Measurements from ENCODE around the gene FGF4.
A peak's percentile ranks its signal among the peaks of the same experiment; 100 is the strongest.

Gene FGF4

GRCh38 chr11:69775163-69775755 lies at the start of gene FGF4:
FGF4 (minus strand) TSS chr11:69775341; CDS start chr11:69775084, 257 bp downstream.
- H3K4me1 Mint-ChIP-seq: peaks cover 19% of the 10 kb centered on the region

DNA sequence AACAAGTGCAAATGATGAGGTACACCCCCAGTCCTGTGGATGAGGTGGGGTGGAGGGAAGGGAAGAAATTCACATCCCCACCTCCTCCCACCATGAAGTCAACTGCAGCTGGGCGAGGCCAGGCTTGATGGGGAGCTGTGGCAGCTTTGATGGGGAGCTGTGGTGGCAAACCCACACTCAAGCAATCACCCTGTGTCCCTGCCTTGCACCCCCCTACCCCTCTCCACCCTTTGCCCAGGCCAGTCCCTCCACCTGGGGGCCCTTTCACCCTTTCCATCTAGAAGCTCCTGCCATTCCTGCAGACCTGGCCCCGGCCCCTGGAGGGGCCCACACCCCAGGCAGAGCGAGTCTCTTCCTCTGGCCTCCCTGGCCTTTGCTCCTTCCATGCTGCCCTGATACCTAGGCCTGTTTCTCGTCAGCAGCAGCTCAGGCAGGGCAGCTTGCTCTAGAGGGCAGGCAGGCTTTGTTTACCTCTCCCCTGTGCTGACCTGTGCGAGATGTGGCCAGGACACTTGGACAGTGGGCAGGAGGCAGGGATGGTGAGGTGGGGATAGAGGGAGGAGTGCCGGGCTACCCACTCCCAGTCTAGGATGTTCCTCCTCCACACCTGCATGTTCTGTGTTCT lies 48.6 kb upstream of the FGF4 start:
- TF ChIP-seq, protein P1, sequence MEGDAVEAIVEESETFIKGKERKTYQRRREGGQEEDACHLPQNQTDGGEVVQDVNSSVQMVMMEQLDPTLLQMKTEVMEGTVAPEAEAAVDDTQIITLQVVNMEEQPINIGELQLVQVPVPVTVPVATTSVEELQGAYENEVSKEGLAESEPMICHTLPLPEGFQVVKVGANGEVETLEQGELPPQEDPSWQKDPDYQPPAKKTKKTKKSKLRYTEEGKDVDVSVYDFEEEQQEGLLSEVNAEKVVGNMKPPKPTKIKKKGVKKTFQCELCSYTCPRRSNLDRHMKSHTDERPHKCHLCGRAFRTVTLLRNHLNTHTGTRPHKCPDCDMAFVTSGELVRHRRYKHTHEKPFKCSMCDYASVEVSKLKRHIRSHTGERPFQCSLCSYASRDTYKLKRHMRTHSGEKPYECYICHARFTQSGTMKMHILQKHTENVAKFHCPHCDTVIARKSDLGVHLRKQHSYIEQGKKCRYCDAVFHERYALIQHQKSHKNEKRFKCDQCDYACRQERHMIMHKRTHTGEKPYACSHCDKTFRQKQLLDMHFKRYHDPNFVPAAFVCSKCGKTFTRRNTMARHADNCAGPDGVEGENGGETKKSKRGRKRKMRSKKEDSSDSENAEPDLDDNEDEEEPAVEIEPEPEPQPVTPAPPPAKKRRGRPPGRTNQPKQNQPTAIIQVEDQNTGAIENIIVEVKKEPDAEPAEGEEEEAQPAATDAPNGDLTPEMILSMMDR (IDR thresholded peaks at IDR 0.05; ENCODE audit: unreplicated experiment in 3 of 3): no peak
- H3K27me3 Mint-ChIP-seq (ENCODE audit: low read depth): peaks cover 85% of the 10 kb centered on the region
- H3K4me3 Mint-ChIP-seq: no peak overlapping the region
- H3K4me1 Mint-ChIP-seq: no peaks in the 10 kb centered on the region
- peaks cover 5% of the 10 kb centered on the region for H3K9me3 Mint-ChIP-seq
- H3K27ac Mint-ChIP-seq: no peak overlapping the region
- no peaks in the 10 kb centered on the region for H3K36me3 Mint-ChIP-seq (ENCODE audit: low read depth)

More at GRCh38 chr11:69775163-69775755, at the start of gene FGF4:
- TF ChIP-seq, protein P1 (IDR thresholded peaks at IDR 0.05; ENCODE audit: unreplicated experiment in 3 of 3): no peak
- no peaks in the 10 kb centered on the region for H3K36me3 Mint-ChIP-seq (ENCODE audit: low read depth)
- peak within 1 kb of the TSS in 2 of 3 experiments; percentile 59 to 67 for H3K4me3 Mint-ChIP-seq
- no peak within 1 kb of the TSS for H3K27ac Mint-ChIP-seq
- peaks cover 77% of the 10 kb centered on the region for H3K27me3 Mint-ChIP-seq (ENCODE audit: low read depth)
- no peaks in the 10 kb centered on the region for H3K9me3 Mint-ChIP-seq

DNA sequence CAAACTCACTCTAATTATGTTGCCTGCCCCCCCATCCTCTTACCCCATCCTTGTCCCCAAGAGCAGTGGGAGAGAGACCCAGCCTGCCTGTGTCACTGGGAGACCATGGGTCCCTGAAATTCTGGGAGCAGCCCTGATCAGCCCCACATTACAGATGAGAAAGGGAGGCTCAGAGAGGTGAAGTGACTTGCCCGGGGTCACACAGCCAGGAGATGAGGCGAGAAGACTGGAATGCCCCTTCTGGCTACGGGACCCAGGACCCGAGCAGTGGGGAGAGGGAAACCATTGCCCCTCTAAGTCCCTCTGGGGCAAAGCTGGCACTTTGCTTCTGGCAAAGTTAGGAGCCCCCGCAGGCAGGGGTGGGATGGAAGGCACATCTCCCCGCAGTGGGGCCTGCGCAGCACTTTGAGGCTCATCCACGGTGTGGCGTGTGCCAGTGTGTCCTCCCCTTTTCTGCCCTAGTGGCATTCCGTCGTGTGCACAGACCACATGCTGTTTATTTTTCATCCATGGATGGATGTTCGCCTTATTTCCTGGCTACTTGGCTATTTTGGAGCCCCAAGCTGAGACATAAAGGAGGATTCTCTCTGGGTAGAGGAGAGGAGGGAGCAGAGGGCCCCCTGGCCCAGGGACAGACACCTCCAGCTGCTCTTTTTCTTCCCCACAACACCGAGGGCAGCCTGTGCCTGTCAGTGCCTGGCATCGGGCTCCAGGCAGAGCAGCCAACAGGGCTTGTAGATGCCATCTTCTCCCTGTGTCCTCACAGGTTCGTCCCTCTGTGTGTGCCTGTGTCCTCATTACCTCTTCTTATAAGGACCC lies 47.7 kb upstream of the FGF4 start:
- H3K27ac Mint-ChIP-seq: no peak overlapping the region
- H3K9me3 Mint-ChIP-seq: peaks cover 5% of the 10 kb centered on the region
- TF ChIP-seq, protein P1 (IDR thresholded peaks at IDR 0.05; ENCODE audit: unreplicated experiment in 3 of 3): no peak

DNA sequence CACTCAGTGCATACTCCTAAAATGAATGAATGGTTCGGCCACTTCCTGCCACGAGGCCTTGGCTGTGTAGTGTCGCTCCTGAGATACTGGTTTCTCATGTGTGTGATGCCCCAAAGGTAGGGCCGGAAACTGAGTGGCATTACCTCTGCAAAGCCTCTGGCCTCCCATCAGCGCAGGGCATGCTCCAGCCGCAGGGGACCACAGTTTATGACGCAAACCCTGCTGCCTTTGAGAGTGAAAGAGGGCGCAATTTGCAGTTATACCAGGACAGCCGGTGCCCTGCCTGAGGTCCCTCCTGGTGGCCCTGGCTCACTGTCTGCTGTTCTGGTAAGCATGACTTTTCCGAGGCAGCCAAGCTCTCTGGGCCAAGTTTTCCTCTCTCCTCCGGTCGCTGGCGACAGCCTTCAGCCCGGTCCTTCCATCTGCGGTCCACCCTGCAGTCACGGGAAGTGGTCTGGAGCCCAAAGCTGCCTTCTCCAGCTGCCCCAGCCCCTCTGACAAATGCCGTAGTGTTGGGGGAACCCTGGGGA lies 46.4 kb upstream of the FGF4 start:
- Mint-ChIP-seq H3K4me1 (no peaks in the 10 kb centered on the region), H3K4me3 (no peak overlapping the region), H3K27me3 (ENCODE audit: low read depth) (peaks cover 91% of the 10 kb centered on the region), H3K27ac (no peak overlapping the region), H3K9me3 (peaks cover 4% of the 10 kb centered on the region), H3K36me3 (ENCODE audit: low read depth) (no peaks in the 10 kb centered on the region)
- TF ChIP-seq, protein P1 (IDR thresholded peaks at IDR 0.05; ENCODE audit: unreplicated experiment in 3 of 3): no peak

More for the DNA sequence above, 47.7 kb upstream of the FGF4 start:
- Mint-ChIP-seq H3K27me3 (ENCODE audit: low read depth) (peaks cover 83% of the 10 kb centered on the region), H3K36me3 (ENCODE audit: low read depth) (no peaks in the 10 kb centered on the region), H3K4me3 (no peak overlapping the region), H3K4me1 (no peaks in the 10 kb centered on the region)

DNA sequence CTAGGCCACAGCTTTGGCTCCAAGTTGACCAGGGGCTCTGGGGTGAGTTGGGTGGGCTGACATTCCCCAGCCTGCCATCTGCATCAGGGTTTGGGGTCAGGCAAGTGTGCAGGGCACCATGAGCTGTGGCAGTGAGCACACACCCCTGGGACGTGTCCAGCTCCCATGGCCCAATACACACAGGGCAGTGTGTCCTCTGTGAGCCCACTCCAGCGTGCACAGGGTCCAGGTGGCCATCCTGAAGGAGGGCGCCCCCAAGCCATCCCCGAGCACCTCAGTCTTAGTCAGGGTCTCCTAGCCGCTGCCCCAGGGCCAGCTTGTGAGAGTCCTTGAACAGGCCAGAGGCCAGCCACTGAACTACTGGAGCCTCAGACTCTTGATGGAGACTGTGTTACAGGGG lies 45.3 kb upstream of the FGF4 start:
- H3K27me3 Mint-ChIP-seq (ENCODE audit: low read depth): peaks cover 91% of the 10 kb centered on the region
- no peaks in the 10 kb centered on the region for H3K36me3 Mint-ChIP-seq (ENCODE audit: low read depth)
- TF ChIP-seq, protein P1 (IDR thresholded peaks at IDR 0.05; ENCODE audit: unreplicated experiment in 3 of 3): no peak
- H3K27ac Mint-ChIP-seq: no peak overlapping the region
- no peaks in the 10 kb centered on the region for H3K4me1 Mint-ChIP-seq
- H3K4me3 Mint-ChIP-seq: no peak overlapping the region
- H3K9me3 Mint-ChIP-seq: no peaks in the 10 kb centered on the region

Measured in nephron (organoid).